ENCODE results near the gene PCNA. TPM values are rescaled to one million over a fixed set of nuclear protein-coding genes. Genes with fewer than 3 reads are reported as not detected.

The PCNA gene
- total RNA-seq, result 31.7 and 35.5 TPM in 2 replicates
- 44.5 TPM for total RNA-seq (2013)
- 53.5 and 73.4 TPM in 2 replicates for polyA plus RNA-seq
- polyA minus RNA-seq, result 31.0 and 33.0 TPM in 2 replicates

- H3K9me3 Mint-ChIP-seq (ENCODE audit: insufficient read depth), result no peaks in the 10 kb centered on the region
- intact Hi-C loops (cut with micrococcal nuclease), result loop anchor here (1.0 kb wide), 2 partner anchors 8 to 73 kb away; partner anchors contain the start of gene CDS2
- H4K20me1 ChIP-seq (ENCODE audit: control insufficient read depth, insufficient read depth, low read length, poor library complexity, severe bottlenecking), result peaks cover 19% of the 10 kb centered on the region
- TF ChIP-seq EZH2 (IDR thresholded peaks at IDR 0.05; ENCODE audit: borderline replicate concordance, insufficient read depth, low read depth, low read length, poor library complexity, severe bottlenecking) (no peak), CTCF (IDR thresholded peaks at IDR 0.05) (no peak)
- peak within 1 kb of the TSS; percentile 90 for H3K4me2 ChIP-seq (replicated peaks; ENCODE audit: low read depth, low read length, poor library complexity, severe bottlenecking)
- ChIA-PET POLR2A (interaction anchor here (0.6 to 1.8 kb wide), 4 partner anchors 8 to 311 kb away, joined by 3 to 6 read pairs (median 3); no protein-coding TSS in a partner anchor), CTCF (interaction anchor here (0.6 to 4.4 kb wide), 8 partner anchors 9 to 330 kb away, joined by 3 to 25 read pairs (median 4); no protein-coding TSS in a partner anchor)
- H3K4me1 ChIP-seq (ENCODE audit: control insufficient read depth in 2 of 2, insufficient read depth in 2 of 2, low read length in 2 of 2), result peaks cover 12 to 14% of the 10 kb centered on the region in 2 donors
- H3K27me3 Mint-ChIP-seq, result no peaks in the 10 kb centered on the region
- H3K9me3 ChIP-seq (ENCODE audit: control extremely low read depth in 1 of 3, control insufficient read depth in 2 of 3, insufficient read depth in 1 of 3, low read length in 2 of 3), result no peaks in the 10 kb centered on the region
- peak within 1 kb of the TSS; percentile 81 for H2AFZ ChIP-seq (ENCODE audit: insufficient read depth, low read depth, low read length, poor library complexity, severe bottlenecking)
- peaks cover 23% of the 10 kb centered on the region for H3K4me1 Mint-ChIP-seq
- peaks cover 1 to 22% of the 10 kb centered on the region in 2 experiments for H3K36me3 ChIP-seq (replicated peaks in 1 of 2; ENCODE audit: control extremely low read depth in 1 of 2, control insufficient read depth in 1 of 2, extremely low read depth in 1 of 2, insufficient read depth in 2 of 2, low read length in 1 of 2)
- peaks cover 34% of the 10 kb centered on the region for H3K79me2 ChIP-seq (ENCODE audit: control insufficient read depth, insufficient read depth, low read length)
- H3K9ac ChIP-seq (ENCODE audit: low read length), result peak within 1 kb of the TSS; percentile 82
- WGBS (ENCODE audit: insufficient coverage), result under 1% methylated on average over 71 of the region's 71 CpGs
- DNase-seq (peak; percentile 96), ATAC-seq (ENCODE audit: low read depth) (peak; percentile 94)
- peak within 1 kb of the TSS; percentile 77 to 91 (median 90) for H3K4me3 ChIP-seq (ENCODE audit: control extremely low read depth in 1 of 5, extremely low read depth in 1 of 5, insufficient read depth in 1 of 5, low read depth in 2 of 5, low read length in 4 of 5)
- peak within 1 kb of the TSS; percentile 68 to 72 for H3K27ac ChIP-seq (ENCODE audit: low read length in 2 of 2)
- H3K4me3 Mint-ChIP-seq, result peak within 1 kb of the TSS; percentile 98
- peak within 1 kb of the TSS; percentile 98 for H3K27ac Mint-ChIP-seq
- H3K27me3 ChIP-seq (replicated peaks in 1 of 4; ENCODE audit: control extremely low read depth in 1 of 4, control insufficient read depth in 3 of 4, insufficient read depth in 4 of 4, low read length in 3 of 4), result no peaks in the 10 kb centered on the region
These were observed at the start of gene PCNA for GRCh38 chr20:5119435-5120184. Gene PCNA (minus strand): TSS chr20:5119958. CDS start chr20:5119798, 160 bp downstream.

Measured in B cell (primary cell).